MM.1S (cell line): Measurements from ENCODE around the gene SEC61A1.

Experiments used
- DNase-seq: peaks from one replicate; pipeline ENCODE4 v3.0.0-alpha.2; 2015
- H2AFZ ChIP-seq: fragments of 300-600 bp; sonication (generic); 2 replicates; pipeline ENCODE4 v1.6.0; 2016; ENCODE audit warnings: antibody characterized with exemption, low read length
- H3F3A ChIP-seq: fragments of 300-600 bp; sonication (generic); 2 replicates; pipeline ENCODE4 v1.6.1; 2016; ENCODE audit warnings: mild to moderate bottlenecking, antibody characterized with exemption, low read length, moderate library complexity, mixed read lengths; ENCODE audit not compliant: insufficient read depth
- H3K27ac ChIP-seq: fragments of 300-600 bp; sonication (generic); 2 replicates; pipeline ENCODE4 v1.5.1; 2016; ENCODE audit warnings: mild to moderate bottlenecking, low read length
- H3K27me3 ChIP-seq: fragments of 300-600 bp; sonication (generic); replicated peaks from 2 replicates; pipeline ENCODE4 v1.6.0; 2016; ENCODE audit warnings: low read length; ENCODE audit not compliant: insufficient read depth
- H3K36me3 ChIP-seq: fragments of 300-600 bp; sonication (generic); replicated peaks from 2 replicates; pipeline ENCODE4 v1.6.1; 2016; ENCODE audit warnings: mild to moderate bottlenecking, low read length, mixed read lengths; ENCODE audit not compliant: insufficient read depth
- H3K4me1 ChIP-seq: fragments of 300-600 bp; sonication (generic); 2 replicates; pipeline ENCODE4 v1.6.1; 2016; ENCODE audit warnings: low read length, mixed read lengths
- H3K4me2 ChIP-seq: fragments of 300-600 bp; sonication (generic); 2 replicates; pipeline ENCODE4 v1.6.0; 2016; ENCODE audit warnings: low read depth, low read length
- H3K4me3 ChIP-seq: fragments of 300-600 bp; sonication (generic); 2 replicates; pipeline ENCODE4 v1.5.1; 2016; ENCODE audit warnings: low read length, mixed read lengths
- H3K79me2 ChIP-seq: fragments of 300-600 bp; sonication (generic); 2 replicates; pipeline ENCODE4 v1.6.1; 2016; ENCODE audit warnings: mixed run types, low read length, mixed read lengths
- H3K9ac ChIP-seq: fragments of 300-600 bp; sonication (generic); 2 replicates; pipeline ENCODE4 v1.6.1; 2016; ENCODE audit warnings: low read length, mixed read lengths
- H3K9me2 ChIP-seq: fragments of 300-600 bp; sonication (generic); replicated peaks from 2 replicates; pipeline ENCODE4 v1.6.1; 2016; ENCODE audit warnings: mild to moderate bottlenecking, low read length, mixed read lengths; ENCODE audit not compliant: insufficient read depth
- H3K9me3 ChIP-seq: fragments of 300-600 bp; sonication (generic); replicated peaks from 2 replicates; pipeline ENCODE4 v1.6.1; 2016; ENCODE audit warnings: mild to moderate bottlenecking, low read length, mixed read lengths; ENCODE audit not compliant: insufficient read depth
- H4K20me1 ChIP-seq: fragments of 300-600 bp; sonication (generic); 2 replicates; pipeline ENCODE4 v1.6.1; 2016; ENCODE audit warnings: mild to moderate bottlenecking, low read length, moderate library complexity, mixed read lengths; ENCODE audit not compliant: insufficient read depth
- CTCF ChIP-seq: fragments of 300-600 bp; sonication (generic); IDR thresholded peaks from 2 replicates; pipeline ENCODE4 v1.5.1; 2016; ENCODE audit warnings: antibody characterized with exemption, low read length, mixed read lengths
- EZH2 ChIP-seq: fragments of 300-600 bp; sonication (generic); optimal IDR thresholded peaks from 2 replicates; pipeline ENCODE3; 2017; ENCODE audit warnings: low read depth, mild to moderate bottlenecking, antibody characterized with exemption, low read length, mixed read lengths
- EZH2phosphoT487 ChIP-seq: fragments of 300-600 bp; sonication (generic); IDR thresholded peaks from 2 replicates; pipeline ENCODE4 v1.6.1; 2018; ENCODE audit warnings: antibody characterized with exemption, low read length

Gene SEC61A1

GRCh38 chr3:128007033-128007424 lies 45.2 kb upstream of the SEC61A1 start:
- H3K9me3 ChIP-seq = no peaks in the 10 kb centered on the region
- no peaks in the 10 kb centered on the region for H3F3A ChIP-seq
- H4K20me1 ChIP-seq = no peaks in the 10 kb centered on the region
- no peak for DNase-seq
- H3K79me2 ChIP-seq = no peaks in the 10 kb centered on the region
- no peak overlapping the region for H3K4me2 ChIP-seq
- H3K4me1 ChIP-seq = no peaks in the 10 kb centered on the region
- H3K9me2 ChIP-seq = no peaks in the 10 kb centered on the region
- no peak for TF ChIP-seq CTCF
- no peak for TF ChIP-seq EZH2
- TF ChIP-seq EZH2phosphoT487 = no peak
- no peak overlapping the region for H3K27ac ChIP-seq
- no peak overlapping the region for H3K9ac ChIP-seq
- no peaks in the 10 kb centered on the region for H3K27me3 ChIP-seq
- H2AFZ ChIP-seq = no peak overlapping the region
- H3K4me3 ChIP-seq = no peak overlapping the region
- no peaks in the 10 kb centered on the region for H3K36me3 ChIP-seq

GRCh38 chr3:128009952-128010846 lies 42.0 kb upstream of the SEC61A1 start:
- no peaks in the 10 kb centered on the region for H3K36me3 ChIP-seq
- TF ChIP-seq EZH2 = no peak
- no peak for TF ChIP-seq EZH2phosphoT487
- no peak for TF ChIP-seq CTCF
- H3K4me1 ChIP-seq = no peaks in the 10 kb centered on the region
- no peaks in the 10 kb centered on the region for H3K9me3 ChIP-seq
- H3K79me2 ChIP-seq = no peaks in the 10 kb centered on the region
- no peaks in the 10 kb centered on the region for H3K27me3 ChIP-seq
- no peak overlapping the region for H3K9ac ChIP-seq
- H2AFZ ChIP-seq = no peak overlapping the region
- no peak for DNase-seq
- no peaks in the 10 kb centered on the region for H3F3A ChIP-seq
- no peak overlapping the region for H3K4me3 ChIP-seq
- H3K4me2 ChIP-seq = no peak overlapping the region
- H3K27ac ChIP-seq = no peak overlapping the region
- H4K20me1 ChIP-seq = no peaks in the 10 kb centered on the region
- H3K9me2 ChIP-seq = no peaks in the 10 kb centered on the region

GRCh38 chr3:128011140-128011539 lies 41.1 kb upstream of the SEC61A1 start:
- Histone ChIP-seq H3F3A (no peaks in the 10 kb centered on the region), H3K9ac (no peak overlapping the region), H2AFZ (no peak overlapping the region), H3K4me2 (no peak overlapping the region), H3K79me2 (no peaks in the 10 kb centered on the region), H3K27me3 (no peaks in the 10 kb centered on the region), H3K4me1 (no peaks in the 10 kb centered on the region), H3K4me3 (no peak overlapping the region), H3K9me3 (no peaks in the 10 kb centered on the region), H3K27ac (no peak overlapping the region), H4K20me1 (no peaks in the 10 kb centered on the region), H3K36me3 (no peaks in the 10 kb centered on the region), H3K9me2 (no peaks in the 10 kb centered on the region)
- TF ChIP-seq CTCF = no peak
- no peak for TF ChIP-seq EZH2phosphoT487
- no peak for TF ChIP-seq EZH2
- DNase-seq = no peak
